CD14-positive monocyte (primary cell): ENCODE measurements around the gene RCOR1. TPM values are rescaled to one million over a fixed set of nuclear protein-coding genes. Genes with fewer than 3 reads are reported as not detected.

Source experiments
- DNase-seq, 3 donors: peaks; one replicate each; pipeline ENCODE4 v3.0.0-alpha.2; 2011 to 2022
- H2AFZ ChIP-seq: 2 replicates; pipeline ENCODE4 v1.6.0; 2012; ENCODE audit warnings: mild to moderate bottlenecking, low read depth, low read length, inconsistent platforms; ENCODE audit not compliant: insufficient read depth, poor library complexity, severe bottlenecking
- H3K27ac ChIP-seq, 2 donors: 1 replicate in 1 of 2; 2 replicates in 1 of 2; pipeline ENCODE4 v1.5.1; 2012 to 2013; ENCODE audit warnings: low read length in 2 of 2, control low read depth in 1 of 2, inconsistent platforms in 1 of 2, low read depth in 1 of 2, mild to moderate bottlenecking in 1 of 2
- H3K27me3 ChIP-seq, 2 donors: one replicate each; pipeline versions ENCODE4 v1.6.0 to v1.6.1; 2011 to 2013; ENCODE audit warnings: low read length in 2 of 2; ENCODE audit not compliant: control insufficient read depth in 2 of 2, insufficient read depth in 2 of 2
- H3K36me3 ChIP-seq, 2 donors: replicated peaks in 1 of 2; 1 replicate in 1 of 2; 2 replicates in 1 of 2; pipeline versions ENCODE4 v1.5.1 to v1.6.1; 2012 to 2013; ENCODE audit warnings: low read length in 2 of 2, control low read depth in 1 of 2, inconsistent platforms in 1 of 2, mild to moderate bottlenecking in 1 of 2; ENCODE audit not compliant: insufficient read depth in 2 of 2, control insufficient read depth in 1 of 2
- H3K4me1 ChIP-seq, 2 donors: 1 replicate in 1 of 2; 2 replicates in 1 of 2; pipeline versions ENCODE4 v1.5.1 to v1.6.1; 2012 to 2013; ENCODE audit warnings: low read length in 2 of 2, control low read depth in 1 of 2, inconsistent platforms in 1 of 2, mild to moderate bottlenecking in 1 of 2, moderate library complexity in 1 of 2; ENCODE audit not compliant: insufficient read depth in 2 of 2, control insufficient read depth in 1 of 2
- H3K4me2 ChIP-seq: replicated peaks from 2 replicates; pipeline ENCODE3; 2012; ENCODE audit warnings: low read length, moderate library complexity, mild to moderate bottlenecking; ENCODE audit not compliant: poor library complexity, severe bottlenecking; ENCODE audit errors: extremely low read depth
- H3K4me3 ChIP-seq, 3 experiments: fragments of 200-600 bp in 1 of 3; sonication (generic) in 1 of 3; replicated peaks in 1 of 3; 1 replicate in 2 of 3; 2 replicates in 1 of 3; pipeline ENCODE4 v1.5.1; 2011 to 2013; ENCODE audit warnings: low read length in 3 of 3, mild to moderate bottlenecking in 3 of 3, control low read depth in 2 of 3, low read depth in 2 of 3, inconsistent platforms in 1 of 3, moderate library complexity in 1 of 3
- H3K79me2 ChIP-seq: 2 replicates; pipeline ENCODE4 v1.6.0; 2012; ENCODE audit warnings: mild to moderate bottlenecking, control low read depth, inconsistent platforms, low read length, moderate library complexity; ENCODE audit not compliant: insufficient read depth
- H3K9ac ChIP-seq: 2 replicates; pipeline ENCODE4 v1.6.0; 2017; ENCODE audit warnings: low read length, mild to moderate bottlenecking; ENCODE audit not compliant: insufficient read depth, poor library complexity, severe bottlenecking
- H3K9me3 ChIP-seq, 2 donors: replicated peaks in 1 of 2; 1 replicate in 1 of 2; 2 replicates in 1 of 2; pipeline versions ENCODE4 v1.5.1 to v1.6.1; 2012 to 2013; ENCODE audit warnings: low read length in 2 of 2, control low read depth in 1 of 2; ENCODE audit not compliant: control insufficient read depth in 1 of 2, insufficient read depth in 1 of 2
- H4K20me1 ChIP-seq: 2 replicates; pipeline ENCODE4 v1.6.0; 2012; ENCODE audit warnings: mild to moderate bottlenecking, low read length, control low read depth, moderate library complexity; ENCODE audit not compliant: insufficient read depth
- H3K27ac Mint-ChIP-seq, 7 donors: one replicate each; pipeline ENCODE4 v1.8.0; 2020; ENCODE audit warnings: mild to moderate bottlenecking in 7 of 7, mixed read lengths in 7 of 7, moderate library complexity in 6 of 7, inconsistent platforms in 2 of 7
- H3K27me3 Mint-ChIP-seq, 3 donors: one replicate each; pipeline ENCODE4 v1.8.0; 2021 to 2022; ENCODE audit warnings: low read depth in 3 of 3, mild to moderate bottlenecking in 3 of 3, mixed read lengths in 3 of 3, moderate library complexity in 3 of 3, inconsistent platforms in 1 of 3
- H3K36me3 Mint-ChIP-seq, 2 donors: one replicate each; pipeline ENCODE4 v1.8.0; 2020; ENCODE audit warnings: mixed read lengths in 2 of 2, inconsistent platforms in 1 of 2, mild to moderate bottlenecking in 1 of 2
- H3K4me1 Mint-ChIP-seq: one replicate; pipeline ENCODE4 v1.8.0; 2020; ENCODE audit warnings: mild to moderate bottlenecking, mixed read lengths
- H3K4me3 Mint-ChIP-seq, 2 donors: one replicate each; pipeline ENCODE4 v1.8.0; 2020; ENCODE audit warnings: mild to moderate bottlenecking in 2 of 2, mixed read lengths in 2 of 2, moderate library complexity in 1 of 2
- H3K9me3 Mint-ChIP-seq, 7 donors: one replicate each; pipeline ENCODE4 v1.8.0; 2020 to 2022; ENCODE audit warnings: mixed read lengths in 7 of 7, mild to moderate bottlenecking in 6 of 7, moderate library complexity in 6 of 7, inconsistent platforms in 2 of 7
- CTCF ChIP-seq: fragments of 200-600 bp; IDR thresholded peaks from one replicate; pipeline ENCODE4 v1.8.0; 2022; ENCODE audit warnings: antibody characterized with exemption, mild to moderate bottlenecking
- WGBS: methylation state at CpG from one replicate; pipeline ENCODE4 v1.1.5; 2013; ENCODE audit warnings: missing lambda C conversion rate; ENCODE audit not compliant: insufficient coverage; 5-methylcytosine and 5-hydroxymethylcytosine counted together
- intact Hi-C, 2 donors: fragments of 100-400 bp; cut with micrococcal nuclease; formaldehyde crosslinking; loops; one replicate each; pipeline versions ENCODE4 v1.15.0 to v1.15.1; 2023
- polyA plus RNA-seq, 3 donors: library from polyadenylated mRNA; depleted of rRNA in 1 of 3; unstranded in 2 of 3; stranded (reverse) in 1 of 3; fragments of 300-500 nt in 2 of 3; fragments of >200 nt in 1 of 3; fragmentation: Illumina TruSeq in 2 of 3; gene quantifications; 1 replicate in 2 of 3; 2 replicates in 1 of 3; pipeline ENCODE4 v1.2.3, GENCODE V29; 2012 to 2021

The RCOR1 gene
- polyA plus RNA-seq, 3 donors, result 2.1 to 36.6 (median 2.3) TPM

- no CpG with 5 or more reads among the region's 7 CpGs for WGBS
Observed at GRCh38 chr14:102686196-102686801, 93.8 kb downstream of the RCOR1 start.

GRCh38 chr14:102688290-102688689 lies 95.8 kb downstream of the RCOR1 start:
- no peak overlapping the region for H3K4me3 ChIP-seq
- H3K27me3 Mint-ChIP-seq, result peaks cover 0 to 1% (median 0%) of the 10 kb centered on the region in 3 donors
- peaks cover 15 to 18% of the 10 kb centered on the region in 2 donors for H3K4me1 ChIP-seq
- H4K20me1 ChIP-seq, result peaks cover 100% of the 10 kb centered on the region
- H3K4me3 Mint-ChIP-seq, result no peak overlapping the region
- 11% methylated on average over 3 of the region's 3 CpGs for WGBS
- peak overlapping the region in 1 of 2 donors; percentile 45 for H3K27ac ChIP-seq
- no peak overlapping the region for H3K4me2 ChIP-seq
- H2AFZ ChIP-seq, result no peak overlapping the region
- peaks cover 11 to 24% of the 10 kb centered on the region in 2 donors for H3K36me3 ChIP-seq
- H3K9me3 Mint-ChIP-seq, result no peaks in the 10 kb centered on the region
- H3K9ac ChIP-seq, result no peak overlapping the region
- peaks cover 39% of the 10 kb centered on the region for H3K4me1 Mint-ChIP-seq
- TF ChIP-seq CTCF, result no peak
- no peaks in the 10 kb centered on the region for H3K9me3 ChIP-seq
- intact Hi-C loops, result no loop called here
- peak; percentile 42 to 68 (median 58) for DNase-seq
- peak overlapping the region in 6 of 7 donors; percentile 0 to 85 (median 20) for H3K27ac Mint-ChIP-seq
- peaks cover 100% of the 10 kb centered on the region for H3K79me2 ChIP-seq
- H3K27me3 ChIP-seq, result no peaks in the 10 kb centered on the region
- H3K36me3 Mint-ChIP-seq, result peaks cover 18 to 30% of the 10 kb centered on the region in 2 donors

More at GRCh38 chr14:102686196-102686801, 93.8 kb downstream of the RCOR1 start:
- Mint-ChIP-seq H3K27ac (peak overlapping the region in 1 of 7 donors; percentile 27), H3K27me3 (no peaks in the 10 kb centered on the region), H3K36me3 (peaks cover 28 to 37% of the 10 kb centered on the region in 2 donors), H3K9me3 (no peaks in the 10 kb centered on the region), H3K4me1 (peaks cover 39% of the 10 kb centered on the region), H3K4me3 (no peak overlapping the region)
- Histone ChIP-seq H3K27me3 (no peaks in the 10 kb centered on the region), H3K36me3 (peaks cover 22 to 38% of the 10 kb centered on the region in 2 donors), H2AFZ (no peak overlapping the region), H3K27ac (no peak overlapping the region), H4K20me1 (peaks cover 100% of the 10 kb centered on the region), H3K4me2 (no peak overlapping the region), H3K4me1 (peaks cover 15 to 18% of the 10 kb centered on the region in 2 donors), H3K9me3 (no peaks in the 10 kb centered on the region), H3K79me2 (peaks cover 100% of the 10 kb centered on the region), H3K4me3 (no peak overlapping the region), H3K9ac (no peak overlapping the region)
- no peak for TF ChIP-seq CTCF
- DNase-seq, result no peak
- intact Hi-C loops, result loop anchor here in 1 of 2 donors (2.0 kb wide), 1 partner anchor 19 kb away; no protein-coding TSS in a partner anchor
